Glutamatergic neuron (in vitro differentiated cells): Measurements from ENCODE around the gene STK4. TPM values are rescaled to one million over a fixed set of nuclear protein-coding genes. Genes with fewer than 3 reads are reported as not detected.
A peak's percentile ranks its signal among the peaks of the same experiment; 100 is the strongest.

ENCODE experiments used
- DNase-seq: peaks from one replicate; pipeline ENCODE4 v3.0.0; 2022
- H3K27ac Mint-ChIP-seq: one replicate; pipeline ENCODE4 v1.8.0; 2020; ENCODE audit warnings: mild to moderate bottlenecking, mixed read lengths, inconsistent platforms; ENCODE audit not compliant: unreplicated experiment
- H3K27me3 Mint-ChIP-seq: one replicate; pipeline ENCODE4 v1.8.0; 2020; ENCODE audit warnings: mild to moderate bottlenecking, moderate library complexity, mixed read lengths, inconsistent platforms; ENCODE audit not compliant: unreplicated experiment
- H3K36me3 Mint-ChIP-seq: one replicate; pipeline ENCODE4 v1.8.0; 2020; ENCODE audit warnings: mild to moderate bottlenecking, mixed read lengths, inconsistent platforms; ENCODE audit not compliant: unreplicated experiment
- H3K4me1 Mint-ChIP-seq: one replicate; pipeline ENCODE4 v1.8.0; 2020; ENCODE audit warnings: mild to moderate bottlenecking, low read depth, mixed read lengths, inconsistent platforms; ENCODE audit not compliant: unreplicated experiment
- H3K4me3 Mint-ChIP-seq: one replicate; pipeline ENCODE4 v1.8.0; 2020; ENCODE audit warnings: mild to moderate bottlenecking, mixed read lengths, inconsistent platforms; ENCODE audit not compliant: unreplicated experiment
- H3K9me3 Mint-ChIP-seq: one replicate; pipeline ENCODE4 v1.8.0; 2020; ENCODE audit warnings: mild to moderate bottlenecking, moderate library complexity, mixed read lengths, inconsistent platforms; ENCODE audit not compliant: unreplicated experiment
- CTCF ChIP-seq: fragments of 200-600 bp; sonication (generic); IDR thresholded peaks from one replicate; pipeline ENCODE4 v1.5.0; 2021; ENCODE audit not compliant: partially characterized antibody, unreplicated experiment
- total RNA-seq: library from RNA; stranded (reverse); fragmentation: NEBNext Ultra II Directional; extraction: Animal tissue kit (Norgen Biotek cat#: 25700); gene quantifications from one replicate; pipeline ENCODE4 v1.2.1, GENCODE V29; 2021; ENCODE audit not compliant: unreplicated experiment

Gene STK4
- total RNA-seq, 1 donor from 2014 or later = 32.6 TPM

GRCh38 chr20:44965651-44966029 lies 672 bp upstream of the STK4 start:
- H3K27ac Mint-ChIP-seq = peak overlapping the region; percentile 7
- no peak for DNase-seq
- H3K9me3 Mint-ChIP-seq = peaks cover 1% of the 10 kb centered on the region
- peak overlapping the region; percentile 98 for H3K4me3 Mint-ChIP-seq
- no peaks in the 10 kb centered on the region for H3K36me3 Mint-ChIP-seq
- peaks cover 7% of the 10 kb centered on the region for H3K27me3 Mint-ChIP-seq
- peaks cover 4% of the 10 kb centered on the region for H3K4me1 Mint-ChIP-seq
- TF ChIP-seq CTCF = no peak

GRCh38 chr20:44967207-44967807 lies 995 bp downstream of the STK4 start:
- no peak for DNase-seq
- H3K36me3 Mint-ChIP-seq = no peaks in the 10 kb centered on the region
- H3K9me3 Mint-ChIP-seq = peaks cover 1% of the 10 kb centered on the region
- peaks cover 7% of the 10 kb centered on the region for H3K27me3 Mint-ChIP-seq
- H3K4me1 Mint-ChIP-seq = peaks cover 4% of the 10 kb centered on the region
- no peak for TF ChIP-seq CTCF
- peak overlapping the region; percentile 87 for H3K27ac Mint-ChIP-seq
- H3K4me3 Mint-ChIP-seq = peak overlapping the region; percentile 98

GRCh38 chr20:44969300-44969894 lies 3.1 kb downstream of the STK4 start:
- H3K9me3 Mint-ChIP-seq = peaks cover 1% of the 10 kb centered on the region
- no peaks in the 10 kb centered on the region for H3K4me1 Mint-ChIP-seq
- no peaks in the 10 kb centered on the region for H3K36me3 Mint-ChIP-seq
- no peak for TF ChIP-seq CTCF
- H3K27me3 Mint-ChIP-seq = peaks cover 2% of the 10 kb centered on the region
- H3K27ac Mint-ChIP-seq = no peak overlapping the region
- DNase-seq = no peak
- H3K4me3 Mint-ChIP-seq = no peak overlapping the region

- Mint-ChIP-seq H3K4me3 (no peak overlapping the region), H3K27ac (no peak overlapping the region), H3K27me3 (peaks cover 2% of the 10 kb centered on the region), H3K4me1 (no peaks in the 10 kb centered on the region), H3K36me3 (no peaks in the 10 kb centered on the region), H3K9me3 (peaks cover 1% of the 10 kb centered on the region)
- DNase-seq = no peak
- no peak for TF ChIP-seq CTCF
Measured at GRCh38 chr20:44970243-44970757, 4.0 kb downstream of the STK4 start.

- Mint-ChIP-seq H3K36me3 (no peaks in the 10 kb centered on the region), H3K27ac (no peak overlapping the region), H3K9me3 (no peaks in the 10 kb centered on the region), H3K4me1 (no peaks in the 10 kb centered on the region), H3K4me3 (no peak overlapping the region), H3K27me3 (no peaks in the 10 kb centered on the region)
- DNase-seq = no peak
- TF ChIP-seq CTCF = no peak
Measured at GRCh38 chr20:44973053-44973452, 6.7 kb downstream of the STK4 start.
